ENCODE measurements around the gene STX5. TPM values are rescaled to one million over a fixed set of nuclear protein-coding genes. Genes with fewer than 3 reads are reported as not detected.
A peak's percentile ranks its signal among the peaks of the same experiment; 100 is the strongest.
"Not testable (repeated sequence)": the region's sequence is repeated elsewhere in the genome, so short reads cannot be mapped to it uniquely, and the experiment has no call there.

The STX5 gene
- total RNA-seq, 1 experiment from 2014 or later = 49.0 TPM

- DNase-seq (ENCODE audit: low spot score) = no peak
- in situ Hi-C loops (cut with HindIII; ENCODE audit: low sequenced_read_pairs) = no loop called here
These were observed 37.6 kb downstream of the STX5 start for GRCh38 chr11:62794201-62794775.

DNA sequence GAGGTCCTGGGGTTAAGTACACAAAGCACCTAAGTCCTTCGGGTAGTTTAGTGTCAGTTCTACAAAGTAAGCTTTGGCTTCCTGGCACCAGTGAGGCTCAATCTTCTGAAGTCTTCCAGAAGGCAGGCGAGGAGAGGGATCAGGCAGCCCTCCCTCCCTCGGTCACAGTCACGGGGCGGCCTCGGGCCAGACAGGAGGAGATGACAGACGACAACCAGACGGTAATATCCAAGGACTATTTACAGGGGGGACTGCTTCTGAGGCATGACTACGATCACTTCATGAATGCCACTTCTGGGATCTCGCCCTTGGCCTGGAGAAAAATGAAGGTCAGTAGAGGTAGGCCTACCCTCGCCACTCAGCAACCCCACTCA is 39.7 kb downstream of the STX5 start:
- in situ Hi-C loops (cut with HindIII; ENCODE audit: low sequenced_read_pairs) = no loop called here
- no peak for DNase-seq (ENCODE audit: low spot score)

- in situ Hi-C loops (cut with HindIII; ENCODE audit: low sequenced_read_pairs) = no loop called here
- peak; percentile 82 for DNase-seq (ENCODE audit: low spot score)
These were observed 40.2 kb downstream of the STX5 start, which contains the start of gene TMEM223 for GRCh38 chr11:62791501-62792201. Gene TMEM223 (minus strand): TSS chr11:62792006. CDS start chr11:62791994, 12 bp downstream.

- in situ Hi-C loops (cut with HindIII; ENCODE audit: low sequenced_read_pairs) = no loop called here
- no peak for DNase-seq (ENCODE audit: low spot score)
These were observed 42.3 kb downstream of the STX5 start for GRCh38 chr11:62789576-62789975.

DNA sequence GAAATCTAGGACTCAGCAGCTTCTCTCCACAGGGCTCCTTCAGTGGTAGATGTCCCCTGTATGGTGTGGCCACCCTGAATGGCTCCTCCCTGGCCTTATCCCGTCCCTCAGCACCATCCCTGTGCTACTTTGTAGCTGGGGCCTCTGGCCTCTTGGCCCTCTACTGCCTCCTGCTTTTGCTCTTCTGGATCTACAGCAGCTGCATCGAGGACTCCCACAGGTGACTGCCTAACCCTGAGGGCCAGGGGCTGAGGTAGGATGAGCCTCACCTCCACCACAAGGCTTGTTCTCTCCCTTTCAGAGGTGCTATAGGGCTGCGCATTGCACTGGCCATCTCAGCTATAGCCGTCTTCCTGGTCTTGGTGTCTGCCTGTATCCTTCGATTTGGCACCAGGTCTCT is 42.9 kb downstream of the STX5 start:
- in situ Hi-C loops (cut with HindIII; ENCODE audit: low sequenced_read_pairs) = no loop called here
- no peak for DNase-seq (ENCODE audit: low spot score)

DNA sequence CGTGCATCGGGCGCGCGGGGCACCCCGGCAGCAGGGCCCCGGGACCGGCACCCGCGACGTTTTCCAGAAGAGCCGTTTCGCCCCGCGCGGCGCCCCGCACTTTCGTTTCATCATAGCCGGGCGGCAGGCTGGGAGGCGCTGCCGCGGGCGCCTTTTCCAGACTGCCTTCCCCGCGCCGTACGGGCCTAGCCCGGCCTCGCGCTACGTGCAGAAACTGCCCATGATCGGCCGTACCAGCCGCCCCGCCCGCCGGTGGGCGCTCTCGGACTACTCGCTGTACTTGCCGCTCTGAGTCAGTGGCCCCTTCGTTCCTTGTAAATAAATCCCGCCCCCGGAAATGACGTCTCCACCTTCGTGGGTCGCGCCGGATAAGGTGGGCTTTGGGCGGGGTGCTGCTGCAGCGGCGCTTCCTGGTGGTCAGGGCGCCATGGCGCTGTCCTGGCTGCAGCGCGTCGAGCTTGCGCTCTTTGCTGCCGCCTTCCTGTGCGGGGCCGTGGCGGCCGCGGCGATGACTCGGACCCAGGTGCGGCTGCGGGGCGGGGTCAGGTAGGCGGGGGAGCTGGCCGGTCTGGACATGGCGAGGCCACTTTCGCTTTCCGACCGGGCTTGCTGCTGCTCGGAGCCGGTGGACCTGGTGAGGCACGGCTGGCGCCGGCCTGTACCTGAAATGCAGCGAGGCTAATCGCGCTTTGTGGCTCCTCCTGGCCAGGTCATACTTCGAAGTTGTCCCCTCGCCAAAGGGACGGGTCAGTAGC is 44.7 kb downstream of the STX5 start, which contains the start of gene TMEM179B:
Gene TMEM179B (plus strand): TSS at position 398 of the 755 bp plus-strand sequence. CDS start 30 bp downstream, at position 428.
- in situ Hi-C loops (cut with HindIII; ENCODE audit: low sequenced_read_pairs) = no loop called here
- peak; percentile 99 for DNase-seq (ENCODE audit: low spot score)

GRCh38 chr11:62786318-62787004 is 45.4 kb downstream of the STX5 start:
- peak; percentile 79 for DNase-seq (ENCODE audit: low spot score)
- in situ Hi-C loops (cut with HindIII; ENCODE audit: low sequenced_read_pairs) = no loop called here

GRCh38 chr11:62782753-62783152 is 49.1 kb downstream of the STX5 start:
- in situ Hi-C loops (cut with HindIII; ENCODE audit: low sequenced_read_pairs) = no loop called here
- no peak for DNase-seq (ENCODE audit: low spot score)

- no peak for DNase-seq (ENCODE audit: low spot score)
- in situ Hi-C loops (cut with HindIII; ENCODE audit: low sequenced_read_pairs) = no loop called here
These were observed 53.4 kb downstream of the STX5 start for GRCh38 chr11:62778441-62778840.

DNA sequence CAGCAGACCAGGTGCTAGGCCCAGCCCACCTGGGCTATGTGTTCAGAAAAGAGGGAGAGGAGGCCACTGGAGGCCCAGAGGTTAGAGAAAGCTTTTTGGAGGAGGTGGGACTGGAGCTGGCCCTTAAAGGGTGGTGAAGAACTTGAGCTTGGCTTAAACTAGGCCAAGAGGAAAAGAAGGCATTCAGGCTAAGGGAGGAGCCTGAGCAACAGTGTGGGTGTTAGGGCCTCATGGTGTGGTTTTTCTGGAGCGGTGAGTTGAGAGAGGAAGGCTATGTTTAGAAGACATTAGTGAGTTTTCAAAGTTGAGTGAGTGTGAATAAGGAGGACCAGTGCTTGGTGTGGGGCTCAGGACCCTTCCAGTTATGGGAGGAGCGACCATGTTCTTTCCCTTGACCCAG is 54.5 kb downstream of the STX5 start:
- in situ Hi-C loops (cut with HindIII; ENCODE audit: low sequenced_read_pairs) = no loop called here
- DNase-seq (ENCODE audit: low spot score) = no peak

DNA sequence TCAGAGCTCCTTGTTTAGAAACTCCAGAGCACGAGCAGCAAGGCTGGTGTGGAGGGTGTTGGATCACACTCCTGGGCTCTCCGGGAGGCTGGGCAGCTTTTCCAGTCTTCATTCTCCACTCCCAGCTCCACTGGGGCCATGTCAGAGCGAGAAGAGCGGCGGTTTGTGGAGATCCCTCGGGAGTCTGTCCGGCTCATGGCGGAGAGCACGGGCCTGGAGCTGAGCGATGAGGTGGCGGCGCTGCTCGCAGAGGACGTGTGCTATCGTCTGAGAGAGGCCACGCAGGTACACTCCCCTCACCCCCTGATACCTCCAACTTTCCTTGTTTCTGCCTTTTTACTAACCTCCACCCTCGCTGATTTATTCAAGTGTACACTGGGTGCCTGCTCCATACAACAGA is 56.2 kb downstream of the STX5 start:
- in situ Hi-C loops (cut with HindIII; ENCODE audit: low sequenced_read_pairs) = no loop called here

DNA sequence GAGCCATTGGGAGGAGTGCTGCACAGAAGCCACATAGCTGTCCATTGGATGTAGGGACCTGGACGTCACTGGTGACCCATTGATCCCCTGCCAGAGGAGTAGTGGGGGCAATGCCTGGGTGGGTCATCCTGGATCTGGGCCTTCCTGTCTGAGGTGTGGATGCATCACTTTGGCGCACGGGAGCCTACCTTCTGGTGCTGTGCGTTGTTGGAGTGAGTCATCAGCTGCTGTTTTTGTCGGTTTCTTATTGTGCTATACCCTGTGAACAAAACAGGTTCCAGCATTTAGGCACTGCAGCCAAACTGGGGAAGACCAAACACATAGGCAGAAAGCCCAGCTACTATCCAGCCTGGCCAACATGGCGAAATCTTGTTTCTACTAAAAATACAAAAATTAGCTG is 57.4 kb downstream of the STX5 start:
- in situ Hi-C loops (cut with HindIII; ENCODE audit: low sequenced_read_pairs) = no loop called here
- no peak for DNase-seq (ENCODE audit: low spot score)

More for the DNA sequence above, 56.2 kb downstream of the STX5 start:
- no peak for DNase-seq (ENCODE audit: low spot score)

GRCh38 chr11:62771144-62772021 is 60.5 kb downstream of the STX5 start, which contains the start of gene TAF6L:
Gene TAF6L (plus strand): TSS chr11:62771396. CDS start chr11:62775784, 4,388 bp downstream.
- peak; percentile 99 for DNase-seq (ENCODE audit: low spot score)
- in situ Hi-C loops (cut with HindIII; ENCODE audit: low sequenced_read_pairs) = no loop called here

DNA sequence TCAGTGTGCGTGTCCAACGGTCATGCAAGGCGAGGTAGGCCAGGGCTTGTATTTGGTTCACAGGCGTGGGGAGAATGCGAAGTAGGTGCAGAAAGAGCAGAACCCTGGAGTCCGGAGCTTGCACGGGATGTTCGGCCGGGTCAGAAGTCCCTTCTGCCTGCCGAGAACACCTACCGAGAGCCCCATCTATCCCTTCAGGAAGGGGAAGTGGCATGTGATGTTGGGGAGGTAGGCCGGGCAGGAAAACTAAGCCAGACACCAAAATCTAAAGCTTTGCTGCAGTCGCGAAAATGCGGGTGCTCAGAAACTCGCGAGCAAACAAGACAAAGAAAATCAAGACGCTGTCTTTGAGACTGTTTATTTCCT is 61.1 kb downstream of the STX5 start:
- DNase-seq (ENCODE audit: low spot score) = no peak
- in situ Hi-C loops (cut with HindIII; ENCODE audit: low sequenced_read_pairs) = no loop called here

GRCh38 chr11:62760867-62761227 is 71.0 kb downstream of the STX5 start:
- DNase-seq (ENCODE audit: low spot score) = not testable (repeated sequence)

DNA sequence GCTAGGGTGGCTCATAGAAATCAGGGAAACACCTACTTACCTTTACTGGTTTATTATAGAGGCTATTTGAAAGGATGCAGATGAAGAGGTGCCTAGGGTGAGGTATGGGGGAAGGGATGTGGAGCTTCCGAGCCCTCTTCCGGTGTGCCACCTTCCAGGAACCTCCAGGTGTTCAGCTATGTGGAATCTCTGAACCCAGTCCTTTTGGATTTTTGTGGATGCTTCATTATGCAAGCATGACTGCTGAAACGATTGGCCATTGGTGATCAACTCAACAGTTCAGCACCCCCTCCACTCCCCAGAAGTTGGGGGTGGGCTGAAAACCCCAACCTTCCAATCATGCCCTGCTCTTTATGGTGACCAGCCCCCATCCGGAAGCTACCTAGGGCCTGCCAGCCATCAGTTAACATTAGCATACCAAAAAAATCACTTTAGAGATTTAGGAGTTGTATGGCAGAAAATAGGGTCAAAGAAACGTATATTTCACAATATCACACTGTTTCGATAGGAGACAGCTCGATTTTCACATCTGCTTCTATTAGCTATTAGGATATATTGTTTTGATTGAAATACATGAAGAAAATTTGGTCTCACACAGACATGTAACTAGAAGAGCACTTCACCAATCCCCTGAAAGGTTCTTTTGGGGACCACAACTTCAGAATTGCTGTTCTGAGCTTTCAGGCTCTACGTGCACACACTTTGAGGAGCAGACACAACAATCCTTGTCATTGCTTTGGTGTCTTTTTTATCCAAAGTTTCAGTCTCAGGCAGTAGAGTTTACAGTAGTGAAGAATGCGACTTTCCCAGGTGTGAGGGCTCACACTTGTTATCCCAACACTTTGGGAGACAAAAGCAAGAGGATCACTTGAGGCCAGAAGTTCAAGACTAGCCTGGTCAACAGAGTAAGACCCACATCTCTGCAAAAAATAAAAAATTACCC is 73.7 kb downstream of the STX5 start:
- in situ Hi-C loops (cut with HindIII; ENCODE audit: low sequenced_read_pairs) = no loop called here
- DNase-seq (ENCODE audit: low spot score) = no peak

More at GRCh38 chr11:62760867-62761227, 71.0 kb downstream of the STX5 start:
- in situ Hi-C loops (cut with HindIII; ENCODE audit: low sequenced_read_pairs) = not testable (repeated sequence)

Measured in G401 (cell line).